Measurements from ENCODE around the gene UQCRQ.

The UQCRQ gene

GRCh38 chr5:132868754-132869153 lies 2.3 kb downstream of the UQCRQ start:
- no peak overlapping the region for H3K4me3 ChIP-seq (ENCODE audit: low read length)
- DNase-seq (ENCODE audit: low read depth) = no peak

GRCh38 chr5:132870801-132871200 lies 4.4 kb downstream of the UQCRQ start:
- TF ChIP-seq CTCF (conservative IDR thresholded peaks at IDR 0.05; ENCODE audit: low read length) = no peak
- DNase-seq (ENCODE audit: low read depth) = no peak
- no peak overlapping the region for H3K4me3 ChIP-seq (ENCODE audit: low read length)

More at GRCh38 chr5:132868754-132869153, 2.3 kb downstream of the UQCRQ start:
- no peak for TF ChIP-seq CTCF (conservative IDR thresholded peaks at IDR 0.05; ENCODE audit: low read length)

GRCh38 chr5:132871459-132872284 lies 5.2 kb downstream of the UQCRQ start:
- TF ChIP-seq CTCF (conservative IDR thresholded peaks at IDR 0.05; ENCODE audit: low read length) = no peak
- no peak overlapping the region for H3K4me3 ChIP-seq (ENCODE audit: low read length)
- DNase-seq (ENCODE audit: low read depth) = no peak

- TF ChIP-seq CTCF (conservative IDR thresholded peaks at IDR 0.05; ENCODE audit: low read length) = no peak
- no peak overlapping the region for H3K4me3 ChIP-seq (ENCODE audit: low read length)
- no peak for DNase-seq (ENCODE audit: low read depth)
Observed at GRCh38 chr5:132872788-132873118, 6.3 kb downstream of the UQCRQ start.

- DNase-seq (ENCODE audit: low read depth) = peak; percentile 20
- TF ChIP-seq CTCF (conservative IDR thresholded peaks at IDR 0.05; ENCODE audit: low read length) = no peak
- H3K4me3 ChIP-seq (ENCODE audit: low read length) = no peak within 1 kb of the TSS
Observed at GRCh38 chr5:132873119-132873929, 6.9 kb downstream of the UQCRQ start, which contains the start of gene LEAP2. LEAP2 (plus strand) TSS chr5:132873668; CDS start chr5:132873695, 27 bp downstream.

GRCh38 chr5:132873930-132874271 lies 7.5 kb downstream of the UQCRQ start:
- no peak for TF ChIP-seq CTCF (conservative IDR thresholded peaks at IDR 0.05; ENCODE audit: low read length)
- H3K4me3 ChIP-seq (ENCODE audit: low read length) = no peak overlapping the region
- no peak for DNase-seq (ENCODE audit: low read depth)

Data from AG10803 (cell line).